NCI-H2196 treated with DMSO at 0.1 percent for 48 hours (cell line): Measurements from ENCODE around the gene CCDC70.
"Not testable (repeated sequence)": the region's sequence is repeated elsewhere in the genome, so short reads cannot be mapped to it uniquely, and the experiment has no call there.

Experiments used
- DNase-seq: peaks from one replicate; lab custom pipeline; 2025; ENCODE audit not compliant: unreplicated experiment; lab: John Stamatoyannopoulos, UW

The CCDC70 gene

DNA sequence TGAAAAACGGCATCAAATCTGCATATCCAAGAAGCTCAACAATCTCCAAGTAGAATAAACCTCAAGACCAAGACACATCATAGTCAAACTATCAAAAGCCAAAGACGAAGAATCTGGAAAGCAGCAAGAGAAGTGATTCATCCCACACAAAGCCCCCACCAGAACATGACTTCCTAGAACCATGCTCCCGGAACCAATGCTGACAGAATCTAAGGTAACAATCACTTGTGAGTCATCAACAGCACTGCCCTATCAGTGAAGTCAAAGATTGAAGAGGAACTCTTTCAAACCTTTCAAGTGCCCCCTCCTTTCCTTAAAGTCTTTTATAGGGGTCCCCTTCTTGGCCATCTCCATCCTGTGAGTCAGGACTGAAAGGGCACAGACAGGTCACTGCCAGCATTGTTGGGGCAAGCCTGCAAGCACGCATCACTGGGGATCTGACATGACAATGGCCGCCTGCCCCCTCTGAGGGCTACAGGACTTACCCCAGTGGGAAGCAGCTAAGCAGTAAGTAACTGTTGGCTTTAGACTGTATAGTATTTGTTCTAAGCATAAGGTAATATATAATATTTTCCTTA lies at the start of gene CCDC70:
Gene CCDC70 (plus strand): TSS at position 247 of the 578 bp plus-strand sequence. CDS start 3,443 bp downstream, outside the sequence.
- DNase-seq: no peak

- DNase-seq: no peak
Observed at GRCh38 chr13:51814071-51814470, 47.7 kb upstream of the CCDC70 start.

- DNase-seq: peak; percentile 8
Observed at GRCh38 chr13:51814825-51815650, 46.7 kb upstream of the CCDC70 start.

DNA sequence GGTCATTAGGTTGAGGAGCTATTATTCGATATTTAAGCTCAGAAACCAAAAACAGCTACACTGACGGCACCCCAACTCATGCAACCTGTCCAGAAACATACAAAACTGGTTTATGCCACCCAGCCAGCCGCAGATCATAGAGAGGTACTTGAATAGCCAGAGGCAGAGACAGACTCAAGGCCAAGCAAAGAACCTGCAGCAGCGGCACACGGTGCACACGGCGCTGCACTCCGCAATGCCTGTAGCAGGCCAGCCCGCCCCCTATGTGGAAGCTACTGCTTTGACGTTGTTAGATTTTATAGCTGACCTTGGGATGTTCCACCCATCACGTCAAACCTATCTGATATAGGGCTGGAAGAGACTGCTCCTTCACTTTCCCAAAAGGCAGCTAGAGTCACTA lies 45.9 kb upstream of the CCDC70 start:
- no peak for DNase-seq

- DNase-seq: no peak
Observed at GRCh38 chr13:51816604-51817249, 45.0 kb upstream of the CCDC70 start.

GRCh38 chr13:51817717-51818116 lies 44.1 kb upstream of the CCDC70 start:
- no peak for DNase-seq

- DNase-seq: no peak
Observed at GRCh38 chr13:51818276-51818675, 43.5 kb upstream of the CCDC70 start.

GRCh38 chr13:51818781-51819511 lies 42.8 kb upstream of the CCDC70 start:
- DNase-seq: no peak

DNA sequence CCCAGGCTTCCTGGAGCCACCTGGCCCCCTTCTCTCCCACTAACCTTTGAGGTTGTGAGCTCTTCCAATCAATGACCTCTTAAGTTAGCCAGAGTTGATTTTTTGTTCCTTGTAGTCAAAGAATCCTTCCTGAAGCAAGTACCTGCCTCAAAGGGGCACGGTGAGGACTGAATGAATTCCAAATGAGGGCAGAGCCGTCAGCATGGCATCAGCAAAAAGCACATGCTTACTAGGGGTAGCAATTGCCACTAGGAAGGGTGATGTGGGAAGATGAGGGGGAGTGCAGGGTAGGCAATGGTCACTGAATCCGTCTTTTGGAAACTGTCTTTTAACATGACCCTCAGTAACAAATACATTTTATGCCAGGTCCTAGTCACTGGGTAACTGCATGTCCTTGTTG lies 42.2 kb upstream of the CCDC70 start:
- DNase-seq: no peak

DNA sequence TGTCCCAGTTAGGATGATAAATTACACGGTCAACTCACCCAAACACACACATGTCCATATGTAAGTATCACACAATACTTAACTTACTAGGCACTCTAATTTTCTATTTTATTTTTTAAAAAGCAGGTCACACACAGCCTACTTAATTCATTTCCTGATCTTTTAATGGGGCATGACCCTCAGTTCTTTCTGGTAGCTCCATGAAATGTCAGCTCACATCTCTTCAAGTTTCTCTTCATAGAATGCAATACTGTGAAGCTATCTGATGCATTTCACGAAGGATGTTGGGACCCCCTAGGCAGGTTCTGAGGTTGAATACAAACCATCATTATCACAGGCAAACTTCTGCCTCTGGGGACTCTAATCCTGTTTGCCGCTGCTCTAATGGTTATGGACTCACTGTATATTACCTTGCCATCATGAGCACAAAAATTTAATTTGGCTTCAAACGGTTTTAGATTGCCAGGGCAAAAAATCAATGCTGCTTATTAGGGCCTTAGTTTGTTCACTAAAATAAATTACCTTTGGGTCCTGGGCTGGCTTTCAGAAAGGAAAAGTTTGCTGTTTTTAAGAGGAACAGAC lies 41.7 kb upstream of the CCDC70 start:
- DNase-seq: no peak

DNA sequence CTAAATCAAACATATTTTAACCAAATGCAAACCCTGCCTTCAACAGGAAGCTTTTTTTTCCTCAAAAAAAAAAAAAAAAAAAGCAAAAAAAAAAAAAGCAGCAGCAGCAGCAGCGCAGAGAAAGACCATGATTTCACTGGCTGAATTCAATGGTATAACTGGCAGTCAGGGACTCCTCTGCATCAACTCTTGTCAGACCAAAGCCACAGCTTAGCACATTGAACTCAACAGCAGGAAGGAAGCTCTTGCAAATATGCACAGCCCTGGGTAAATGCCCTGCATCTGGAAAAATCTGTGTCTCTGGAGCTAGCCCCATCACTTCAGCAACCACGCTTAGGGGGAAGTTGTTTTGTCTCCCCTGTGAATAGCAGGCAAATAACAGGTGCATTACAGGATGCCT lies 40.2 kb upstream of the CCDC70 start:
- no peak for DNase-seq

DNA sequence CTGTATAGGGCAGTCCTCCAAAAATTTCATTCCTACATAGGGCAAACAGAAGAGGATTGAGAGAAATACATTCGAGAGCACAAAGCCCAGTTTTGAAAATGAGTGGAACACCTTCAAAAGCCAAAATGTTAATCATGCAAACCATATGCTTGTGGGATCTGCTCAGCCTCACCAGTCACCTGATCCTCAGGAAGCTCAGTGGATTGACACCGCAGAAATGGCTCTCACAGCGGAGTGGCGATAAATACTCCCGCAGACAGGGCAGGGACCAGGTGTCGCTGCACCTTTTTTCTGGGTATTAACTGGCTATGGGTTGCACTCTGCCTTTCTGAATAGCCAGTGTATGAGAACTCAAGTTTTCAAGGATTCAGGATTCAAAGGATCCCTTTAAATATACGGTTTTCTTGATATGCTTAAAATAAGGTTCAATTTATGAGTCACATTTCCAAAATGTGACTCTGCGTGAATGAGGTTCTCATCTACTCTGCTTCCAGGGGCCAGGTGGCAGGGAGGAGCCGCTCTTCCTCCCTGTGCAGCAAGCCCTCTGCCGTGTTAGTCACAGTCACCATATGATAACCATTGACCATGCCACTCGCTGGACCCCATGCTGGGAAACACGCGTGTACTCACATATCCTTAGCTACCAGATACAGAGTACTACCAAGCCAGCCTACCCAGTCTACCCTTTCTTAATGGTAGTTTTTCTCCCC lies 39.5 kb upstream of the CCDC70 start:
- no peak for DNase-seq

DNA sequence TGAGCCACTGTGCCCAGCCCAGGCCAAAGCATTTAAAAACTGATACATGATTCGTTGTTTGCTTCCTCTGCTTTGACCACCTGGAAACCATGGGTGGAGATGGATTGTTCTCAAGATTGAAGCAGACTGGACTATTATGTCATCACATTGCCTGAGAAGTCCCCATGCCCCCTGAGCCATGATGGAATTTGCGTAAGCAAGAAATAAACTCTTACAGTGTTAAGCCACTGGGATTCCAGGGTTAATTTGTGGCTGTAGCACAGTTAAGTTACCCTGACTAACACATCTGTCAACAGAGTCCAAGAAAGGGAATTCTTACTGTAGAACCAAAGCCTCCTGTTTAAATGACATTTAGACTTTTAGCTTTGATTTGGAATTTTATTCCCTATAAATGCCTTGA lies 38.4 kb upstream of the CCDC70 start:
- no peak for DNase-seq

DNA sequence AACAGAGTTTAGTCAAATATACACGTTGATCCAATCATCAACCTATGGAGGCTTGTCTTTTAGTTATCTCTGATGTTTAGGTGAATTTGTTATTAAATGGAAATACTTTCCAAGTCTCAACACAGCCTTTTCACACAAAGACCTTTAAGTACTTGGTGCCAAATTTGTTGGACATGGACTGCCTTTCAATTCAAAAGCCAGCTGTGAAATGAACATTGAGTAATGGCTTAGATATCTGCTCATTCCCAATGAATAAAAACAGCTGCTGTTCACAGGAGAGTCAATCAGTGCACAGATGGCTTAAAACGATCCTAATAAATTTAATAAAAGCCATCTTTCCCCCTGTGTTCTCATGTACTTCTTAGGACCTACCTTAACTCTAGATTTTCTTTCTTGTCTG lies 37.9 kb upstream of the CCDC70 start:
- no peak for DNase-seq

DNA sequence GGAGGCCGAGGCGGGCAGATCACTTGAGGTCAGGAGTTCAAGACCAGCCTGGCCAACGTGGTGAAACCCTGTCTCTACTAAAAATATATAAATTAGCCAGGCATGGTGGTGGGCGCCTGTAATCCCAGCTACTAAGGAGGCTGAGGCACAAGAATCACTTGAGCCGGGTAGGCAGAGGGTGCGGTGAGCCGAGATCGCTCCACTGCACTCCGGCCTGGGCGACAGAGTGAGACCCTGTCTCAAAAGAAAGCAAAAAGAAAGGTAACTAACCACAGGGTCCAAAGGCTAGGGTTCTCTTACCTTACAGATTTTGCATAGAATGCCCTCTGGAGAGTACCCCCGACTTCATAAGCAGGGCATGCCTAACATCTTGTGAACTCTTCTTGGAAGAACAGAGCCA lies 37.1 kb upstream of the CCDC70 start:
- not testable (repeated sequence) for DNase-seq

- no peak for DNase-seq
Observed at GRCh38 chr13:51825165-51825592, 36.6 kb upstream of the CCDC70 start.

- DNase-seq: no peak
Observed at GRCh38 chr13:51825681-51826254, 36.0 kb upstream of the CCDC70 start.

GRCh38 chr13:51826606-51827005 lies 35.2 kb upstream of the CCDC70 start:
- DNase-seq: no peak

GRCh38 chr13:51827254-51827653 lies 34.5 kb upstream of the CCDC70 start:
- no peak for DNase-seq
